Measurements from ENCODE around the gene TCF12. TPM values are rescaled to one million over a fixed set of nuclear protein-coding genes. Genes with fewer than 3 reads are reported as not detected.

The TCF12 gene
- total RNA-seq, 1 experiment from 2014 or later = 76.7 TPM

GRCh38 chr15:56972016-56972415 is 53.6 kb downstream of the TCF12 start:
- Histone ChIP-seq H4K91ac (ENCODE audit: insufficient read length, low read depth, low read length) (no peak overlapping the region), H3K79me2 (ENCODE audit: insufficient read depth, low read length) (peaks cover 20% of the 10 kb centered on the region; the same call in 1 of the 2 replicates), H3K56ac (ENCODE audit: insufficient read length, low read depth, low read length) (no peak overlapping the region), H3K4me2 (ENCODE audit: insufficient read depth, insufficient read length, low read length) (no peak overlapping the region), H3K4ac (ENCODE audit: low read depth, low read length) (no peak overlapping the region), H3K9me3 (ENCODE audit: control insufficient read depth, low read depth, low read length) (no peaks in the 10 kb centered on the region), H3K9ac (ENCODE audit: extremely low read depth, insufficient read length, low read length) (no peak overlapping the region), H3K4me1 (ENCODE audit: insufficient read depth, low read length) (peaks cover 4% of the 10 kb centered on the region; the same call in 1 of the 2 replicates), H4K8ac (replicated peaks; ENCODE audit: insufficient read length, low read depth, low read length) (no peak overlapping the region), H2BK120ac (ENCODE audit: low read depth, low read length, poor library complexity, severe bottlenecking) (no peak overlapping the region), H3K79me1 (ENCODE audit: insufficient read depth, low read depth, low read length, poor library complexity, severe bottlenecking) (peaks cover 8% of the 10 kb centered on the region), H2BK20ac (ENCODE audit: low read depth, low read length, poor library complexity, severe bottlenecking) (no peak overlapping the region), H3K18ac (ENCODE audit: insufficient read length, low read depth, low read length) (no peak overlapping the region), H3K27me3 (ENCODE audit: insufficient read depth, low read length) (no peaks in the 10 kb centered on the region), H3K23me2 (ENCODE audit: insufficient read length, low read depth, low read length, poor library complexity, severe bottlenecking) (no peaks in the 10 kb centered on the region), H2AFZ (ENCODE audit: low read length) (no peak overlapping the region), H3T11ph (ENCODE audit: low read length) (no peak overlapping the region), H2BK15ac (ENCODE audit: low read depth, low read length) (no peak overlapping the region), H2AK5ac (ENCODE audit: insufficient read length, low read length) (no peak overlapping the region), H2BK5ac (ENCODE audit: insufficient read length, low read length) (no peak overlapping the region), H4K5ac (ENCODE audit: insufficient read length, low read depth, low read length) (no peak overlapping the region), H3K14ac (ENCODE audit: insufficient read depth, low read length) (no peak overlapping the region), H3K27ac (ENCODE audit: insufficient read length, low read depth, low read length) (no peak overlapping the region), H3K23ac (ENCODE audit: insufficient read length, low read depth, low read length) (no peak overlapping the region), H2BK12ac (ENCODE audit: insufficient read length, low read depth, low read length) (no peak overlapping the region), H4K20me1 (ENCODE audit: control insufficient read depth, insufficient read depth, insufficient read length) (no peaks in the 10 kb centered on the region)
- Mint-ChIP-seq H3K27ac (no peak overlapping the region), H3K27me3 (ENCODE audit: low read depth) (no peaks in the 10 kb centered on the region), H3K4me3 (no peak overlapping the region), H3K9me3 (no peaks in the 10 kb centered on the region), H3K36me3 (ENCODE audit: insufficient read depth in 1 of 3, low read depth in 3 of 3) (no peaks in the 10 kb centered on the region), H3K4me1 (peaks cover 27 to 33% of the 10 kb centered on the region in 2 experiments)
- no peak for DNase-seq
- WGBS (ENCODE audit: extremely low coverage, insufficient read length, low lambda C conversion rate) = no CpG with 5 or more reads among the region's 3 CpGs
- TF ChIP-seq, protein P1, sequence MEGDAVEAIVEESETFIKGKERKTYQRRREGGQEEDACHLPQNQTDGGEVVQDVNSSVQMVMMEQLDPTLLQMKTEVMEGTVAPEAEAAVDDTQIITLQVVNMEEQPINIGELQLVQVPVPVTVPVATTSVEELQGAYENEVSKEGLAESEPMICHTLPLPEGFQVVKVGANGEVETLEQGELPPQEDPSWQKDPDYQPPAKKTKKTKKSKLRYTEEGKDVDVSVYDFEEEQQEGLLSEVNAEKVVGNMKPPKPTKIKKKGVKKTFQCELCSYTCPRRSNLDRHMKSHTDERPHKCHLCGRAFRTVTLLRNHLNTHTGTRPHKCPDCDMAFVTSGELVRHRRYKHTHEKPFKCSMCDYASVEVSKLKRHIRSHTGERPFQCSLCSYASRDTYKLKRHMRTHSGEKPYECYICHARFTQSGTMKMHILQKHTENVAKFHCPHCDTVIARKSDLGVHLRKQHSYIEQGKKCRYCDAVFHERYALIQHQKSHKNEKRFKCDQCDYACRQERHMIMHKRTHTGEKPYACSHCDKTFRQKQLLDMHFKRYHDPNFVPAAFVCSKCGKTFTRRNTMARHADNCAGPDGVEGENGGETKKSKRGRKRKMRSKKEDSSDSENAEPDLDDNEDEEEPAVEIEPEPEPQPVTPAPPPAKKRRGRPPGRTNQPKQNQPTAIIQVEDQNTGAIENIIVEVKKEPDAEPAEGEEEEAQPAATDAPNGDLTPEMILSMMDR (conservative IDR thresholded peaks at IDR 0.05) = no peak

Data from H9 (cell line).